Measurements from ENCODE around the gene BANP. TPM values are rescaled to one million over a fixed set of nuclear protein-coding genes. Genes with fewer than 3 reads are reported as not detected.
"Not testable (repeated sequence)": the region's sequence is repeated elsewhere in the genome, so short reads cannot be mapped to it uniquely, and the experiment has no call there.

BANP gene
- total and polyA plus RNA-seq, 2 of the 8 experiments (the other 6 are each of a cell fraction or from before 2014, with no cell fraction given) = 25.8 to 39.8 TPM

- WGBS, 2 experiments (ENCODE audit: extremely low coverage in 1 of 2, insufficient coverage in 1 of 2, insufficient read length in 1 of 2, insufficient replicate concordance in 2 of 2, low coverage in 1 of 2, low lambda C conversion rate in 2 of 2, missing lambda C conversion rate in 1 of 2) = 88% methylated on average over 13 of the region's 35 CpGs; no CpG with 5 or more reads in 1 of the 2 experiments
- POLR2A ChIA-PET (ENCODE audit: partially characterized antibody) = not testable (repeated sequence)
Measured at GRCh38 chr16:88091221-88091971, 140.2 kb downstream of the BANP start.

DNA sequence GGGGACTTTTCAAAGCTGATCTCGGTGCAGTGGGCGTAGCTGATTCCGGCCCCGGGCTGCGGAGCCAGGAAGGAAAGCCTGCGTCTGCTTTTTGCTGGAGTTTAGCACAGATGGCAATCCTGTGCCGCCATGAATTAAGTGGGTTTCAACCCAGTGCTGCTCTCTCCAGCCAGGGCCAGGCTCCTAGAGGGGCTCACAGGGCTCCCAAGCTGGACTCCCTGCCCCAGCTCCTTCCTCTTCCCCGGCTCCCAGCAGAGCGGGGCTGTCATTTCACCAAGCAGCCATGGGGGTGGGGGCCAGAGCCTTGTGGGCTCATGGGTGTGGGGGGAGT, 140.7 kb downstream of the BANP start:
- WGBS, 2 experiments (ENCODE audit: extremely low coverage in 1 of 2, insufficient coverage in 1 of 2, insufficient read length in 1 of 2, insufficient replicate concordance in 2 of 2, low coverage in 1 of 2, low lambda C conversion rate in 2 of 2, missing lambda C conversion rate in 1 of 2) = 80% methylated on average over 9 of the region's 9 CpGs; no CpG with 5 or more reads in 1 of the 2 experiments
- H4K20me1 ChIP-seq (replicated peaks in 1 of 2; ENCODE audit: control insufficient read depth in 1 of 2, insufficient read depth in 2 of 2, low read length in 2 of 2); H3K79me2 ChIP-seq (ENCODE audit: control insufficient read depth in 1 of 2, insufficient read depth in 2 of 2, low read length in 2 of 2); H3K4me1 ChIP-seq (replicated peaks in 1 of 4; ENCODE audit: control insufficient read depth in 3 of 4, insufficient read depth in 4 of 4, low read length in 3 of 4); H2BK5ac ChIP-seq (ENCODE audit: low read depth, low read length); H4K8ac ChIP-seq (ENCODE audit: extremely low read depth, insufficient read depth, low read length); H2BK120ac ChIP-seq (replicated peaks; ENCODE audit: low read depth, low read length); DNase-seq (ENCODE audit: low read depth in 1 of 2, low spot score in 2 of 2); H3K23me2 ChIP-seq (ENCODE audit: low read depth, low read length); H3K18ac ChIP-seq (ENCODE audit: extremely low read depth, low read length); H3K4ac ChIP-seq (replicated peaks; ENCODE audit: insufficient read length, low read depth, low read length); CTCF ChIA-PET (ENCODE audit: partially characterized antibody); H2BK12ac ChIP-seq (ENCODE audit: low read depth, low read length); H2BK20ac ChIP-seq (ENCODE audit: low read length); H3K4me2 ChIP-seq (ENCODE audit: insufficient read depth in 1 of 2, low read depth in 2 of 2, low read length in 2 of 2); POLR2A ChIA-PET (ENCODE audit: partially characterized antibody); H3K27ac ChIP-seq (ENCODE audit: low read depth, low read length); H2AK5ac ChIP-seq (ENCODE audit: low read depth, low read length); H4K91ac ChIP-seq (replicated peaks; ENCODE audit: insufficient read length, low read length); H3K27me3 ChIP-seq (replicated peaks in 1 of 4; ENCODE audit: control insufficient read depth in 3 of 4, extremely low read depth in 1 of 4, insufficient read depth in 3 of 4, low read length in 3 of 4); H2BK15ac ChIP-seq (ENCODE audit: low read length); H4K5ac ChIP-seq (ENCODE audit: insufficient read length, low read depth, low read length); H3K23ac ChIP-seq (ENCODE audit: insufficient read length); H3K9me3 ChIP-seq (ENCODE audit: insufficient read depth in 2 of 2, low read depth in 1 of 2, low read length in 1 of 2); FAIRE-seq; H3K79me1 ChIP-seq (ENCODE audit: low read depth, low read length); H3K4me3 ChIP-seq (ENCODE audit: extremely low read depth in 1 of 4, insufficient read depth in 2 of 4, low read depth in 3 of 4, low read length in 4 of 4); H3K14ac ChIP-seq (ENCODE audit: insufficient read length); H3K36me3 ChIP-seq (ENCODE audit: control insufficient read depth in 2 of 4, insufficient read depth in 4 of 4, low read length in 3 of 4); H3K9ac ChIP-seq (replicated peaks in 1 of 4; ENCODE audit: extremely low read depth in 1 of 4, low read depth in 3 of 4, low read length in 3 of 4); H2AFZ ChIP-seq (ENCODE audit: low read length); H3K56ac ChIP-seq (replicated peaks; ENCODE audit: insufficient read length, low read depth, low read length): not testable (repeated sequence)

More at GRCh38 chr16:88091221-88091971, 140.2 kb downstream of the BANP start:
- H4K91ac ChIP-seq (replicated peaks; ENCODE audit: insufficient read length, low read length); H2AK5ac ChIP-seq (ENCODE audit: low read depth, low read length); H3K14ac ChIP-seq (ENCODE audit: insufficient read length); H3K27me3 ChIP-seq (replicated peaks in 1 of 4; ENCODE audit: control insufficient read depth in 3 of 4, extremely low read depth in 1 of 4, insufficient read depth in 3 of 4, low read length in 3 of 4); FAIRE-seq; H3K79me1 ChIP-seq (ENCODE audit: low read depth, low read length); H3K9me3 ChIP-seq (ENCODE audit: insufficient read depth in 2 of 2, low read depth in 1 of 2, low read length in 1 of 2); H3K56ac ChIP-seq (replicated peaks; ENCODE audit: insufficient read length, low read depth, low read length); H2BK5ac ChIP-seq (ENCODE audit: low read depth, low read length); H3K18ac ChIP-seq (ENCODE audit: extremely low read depth, low read length); H3K4ac ChIP-seq (replicated peaks; ENCODE audit: insufficient read length, low read depth, low read length); H3K9ac ChIP-seq (replicated peaks in 1 of 4; ENCODE audit: extremely low read depth in 1 of 4, low read depth in 3 of 4, low read length in 3 of 4); H2BK12ac ChIP-seq (ENCODE audit: low read depth, low read length); H2BK120ac ChIP-seq (replicated peaks; ENCODE audit: low read depth, low read length); H3K4me2 ChIP-seq (ENCODE audit: insufficient read depth in 1 of 2, low read depth in 2 of 2, low read length in 2 of 2); H3K79me2 ChIP-seq (ENCODE audit: control insufficient read depth in 1 of 2, insufficient read depth in 2 of 2, low read length in 2 of 2); H3K4me3 ChIP-seq (ENCODE audit: extremely low read depth in 1 of 4, insufficient read depth in 2 of 4, low read depth in 3 of 4, low read length in 4 of 4); DNase-seq (ENCODE audit: low read depth in 1 of 2, low spot score in 2 of 2); H3K36me3 ChIP-seq (ENCODE audit: control insufficient read depth in 2 of 4, insufficient read depth in 4 of 4, low read length in 3 of 4); H2BK20ac ChIP-seq (ENCODE audit: low read length); CTCF ChIA-PET (ENCODE audit: partially characterized antibody); H3K23me2 ChIP-seq (ENCODE audit: low read depth, low read length); H2AFZ ChIP-seq (ENCODE audit: low read length); H3K27ac ChIP-seq (ENCODE audit: low read depth, low read length); H3K4me1 ChIP-seq (replicated peaks in 1 of 4; ENCODE audit: control insufficient read depth in 3 of 4, insufficient read depth in 4 of 4, low read length in 3 of 4); H4K5ac ChIP-seq (ENCODE audit: insufficient read length, low read depth, low read length); H3K23ac ChIP-seq (ENCODE audit: insufficient read length); H2BK15ac ChIP-seq (ENCODE audit: low read length); H4K20me1 ChIP-seq (replicated peaks in 1 of 2; ENCODE audit: control insufficient read depth in 1 of 2, insufficient read depth in 2 of 2, low read length in 2 of 2): not testable (repeated sequence)
- H4K8ac ChIP-seq (ENCODE audit: extremely low read depth, insufficient read depth, low read length) = peak overlapping the region; percentile 2; the same call in 1 of the 2 replicates
